ENCODE data around the gene KLHDC1.
"Not testable (repeated sequence)": the region's sequence is repeated elsewhere in the genome, so short reads cannot be mapped to it uniquely, and the experiment has no call there.

Gene KLHDC1

DNA sequence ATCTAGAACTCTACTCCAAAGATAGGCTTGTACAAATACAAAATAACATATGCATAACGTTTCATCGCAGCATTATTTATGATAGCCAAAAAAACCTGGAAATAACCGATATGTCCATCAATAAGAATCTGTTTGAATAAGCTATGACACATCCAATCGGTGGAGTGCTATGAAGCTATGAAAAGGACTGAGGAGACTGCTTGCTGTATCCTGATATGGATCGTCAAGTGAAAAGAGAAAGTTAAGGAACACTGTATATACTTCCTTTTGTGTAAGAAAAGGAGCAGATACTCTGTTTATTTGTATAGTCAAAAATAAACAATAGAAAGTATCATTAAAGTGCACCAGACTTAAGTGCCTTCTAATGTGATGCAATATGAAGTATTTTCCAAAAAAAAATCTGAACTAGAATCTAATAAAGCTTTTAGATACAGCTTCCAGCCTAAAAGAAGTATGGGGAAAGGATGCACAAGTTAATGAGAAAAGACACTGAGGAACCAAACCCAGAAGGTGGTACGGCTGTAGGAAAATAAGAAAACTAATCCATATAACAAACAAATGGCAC is 645 bp upstream of the KLHDC1 start:
- no peak for TF ChIP-seq POLR2A (IDR thresholded peaks at IDR 0.05; ENCODE audit: low read depth, low read length)
- no peak for DNase-seq (ENCODE audit: insufficient read length, low spot score)
- FAIRE-seq = no peak

DNA sequence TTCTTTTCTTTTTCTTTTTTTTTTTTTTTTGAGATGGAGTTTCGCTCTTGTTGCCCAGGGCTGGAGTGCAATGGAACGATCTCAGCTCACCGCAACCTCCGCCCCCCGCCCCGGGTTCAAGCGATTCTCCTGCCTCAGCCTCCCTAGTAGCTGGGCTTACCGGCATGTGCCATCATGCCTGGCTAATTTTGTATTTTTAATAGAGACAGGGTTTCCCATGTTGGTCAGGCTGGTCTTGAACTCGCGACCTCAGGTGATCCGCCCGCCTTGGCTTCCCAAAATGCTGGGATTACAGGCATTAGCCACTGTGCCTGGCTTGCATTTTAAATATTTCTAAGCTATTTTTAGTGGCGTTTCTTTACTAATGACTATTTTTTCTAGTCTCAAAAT is 810 bp downstream of the KLHDC1 start:
- FAIRE-seq; DNase-seq (ENCODE audit: insufficient read length, low spot score): not testable (repeated sequence)

DNA sequence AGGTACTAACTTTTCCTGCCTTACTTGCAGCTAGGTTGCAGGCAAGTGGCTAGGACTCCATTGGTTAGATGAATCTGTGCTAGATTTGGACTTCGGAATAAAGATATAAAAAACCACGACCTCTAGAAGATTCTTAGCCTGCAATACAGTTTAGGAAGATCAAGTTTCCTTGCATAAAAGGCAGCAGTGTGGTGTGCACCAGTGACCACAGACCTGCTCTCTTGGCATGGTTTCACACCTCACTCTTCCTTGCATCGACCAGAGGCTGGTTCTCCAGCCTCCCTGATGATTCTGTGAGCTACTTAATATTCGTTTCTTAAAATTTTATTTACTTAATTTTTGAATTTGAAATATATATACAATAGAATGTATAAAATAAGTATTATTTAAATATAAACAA is 9.8 kb downstream of the KLHDC1 start:
- TF ChIP-seq POLR2A (IDR thresholded peaks at IDR 0.05; ENCODE audit: low read depth, low read length) = no peak
- DNase-seq (ENCODE audit: insufficient read length, low spot score) = no peak
- no peak for FAIRE-seq

DNA sequence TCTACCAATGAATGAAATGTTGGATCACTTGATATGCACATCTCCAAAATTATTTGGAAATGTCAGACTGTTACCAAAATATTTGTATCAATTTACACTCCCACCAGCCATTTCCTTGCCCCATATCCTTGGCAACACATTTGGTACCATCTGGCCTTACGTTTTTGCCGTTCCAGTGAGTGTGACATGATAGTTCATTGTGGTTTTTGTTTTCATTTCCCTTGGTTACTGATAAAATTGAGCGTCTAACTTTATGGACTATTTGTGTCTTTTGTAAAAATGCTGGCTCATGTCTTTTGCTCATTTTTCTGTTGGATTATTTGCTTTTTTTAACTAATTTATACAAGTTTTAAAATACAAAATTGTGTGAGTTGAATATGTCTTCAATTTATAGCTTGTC is 11.0 kb downstream of the KLHDC1 start:
- DNase-seq (ENCODE audit: insufficient read length, low spot score) (no peak), FAIRE-seq (no peak)
- no peak for TF ChIP-seq POLR2A (IDR thresholded peaks at IDR 0.05; ENCODE audit: low read depth, low read length)

DNA sequence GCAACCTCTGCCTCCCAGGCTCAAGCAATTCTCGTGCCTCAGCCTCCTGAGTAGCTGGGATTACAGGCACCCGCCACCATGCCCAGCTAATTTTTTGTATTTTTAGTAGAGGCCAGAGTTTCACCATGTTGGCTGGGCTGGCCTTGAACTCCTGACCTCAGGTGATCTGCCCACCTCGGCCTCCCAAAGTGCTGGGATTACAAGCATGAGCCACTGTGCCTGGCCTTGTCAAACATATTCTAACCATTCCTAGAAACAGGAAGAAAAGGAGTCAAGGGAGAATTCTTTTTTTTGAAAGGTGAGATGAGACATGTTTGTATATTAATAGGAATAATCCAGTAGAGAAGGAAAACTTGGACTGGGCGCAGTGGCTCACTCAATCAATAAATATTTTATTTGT is 11.6 kb downstream of the KLHDC1 start:
- not testable (repeated sequence) for DNase-seq (ENCODE audit: insufficient read length, low spot score); FAIRE-seq

DNA sequence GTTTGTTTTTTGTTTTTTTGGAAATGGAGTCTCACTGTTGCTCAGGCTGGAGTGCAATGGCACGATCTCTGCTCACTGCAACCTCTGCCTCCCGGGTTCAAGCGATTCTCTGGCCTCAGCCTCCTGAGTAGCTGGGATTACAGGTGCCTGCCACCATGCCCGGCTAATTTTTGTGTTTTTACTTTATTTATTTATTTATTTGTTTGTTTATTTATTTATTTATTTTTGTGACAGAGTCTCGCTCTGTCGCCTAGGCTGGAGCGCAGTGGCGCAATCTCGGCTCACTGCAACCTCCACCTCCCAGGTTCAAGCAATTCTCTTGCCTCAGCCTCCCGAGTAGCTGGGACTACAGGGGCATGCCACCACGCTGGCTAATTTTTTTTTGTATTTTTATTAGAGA is 18.1 kb downstream of the KLHDC1 start:
- not testable (repeated sequence) for FAIRE-seq; DNase-seq (ENCODE audit: insufficient read length, low spot score)

DNA sequence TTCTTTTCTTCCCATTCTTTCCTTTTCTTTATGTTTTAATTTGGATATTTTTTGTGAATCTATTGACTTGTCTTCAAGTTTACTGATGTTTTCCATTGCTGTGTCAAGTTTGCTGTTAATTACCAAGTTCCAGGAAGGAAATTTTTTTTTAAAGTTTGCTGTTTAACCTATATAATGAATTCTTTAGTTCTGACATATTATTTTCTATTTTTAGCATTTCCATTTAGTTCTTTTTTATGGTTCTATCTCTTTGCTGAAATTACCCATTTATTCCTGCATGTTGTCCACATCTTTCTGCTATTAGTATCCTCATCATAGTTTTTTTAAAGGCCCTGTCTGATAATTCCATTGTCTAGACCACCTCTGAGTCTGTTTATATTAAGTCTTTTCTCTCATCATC is 27.8 kb downstream of the KLHDC1 start:
- FAIRE-seq (no peak), DNase-seq (ENCODE audit: insufficient read length, low spot score) (no peak)
- TF ChIP-seq POLR2A (IDR thresholded peaks at IDR 0.05; ENCODE audit: low read depth, low read length) = no peak

DNA sequence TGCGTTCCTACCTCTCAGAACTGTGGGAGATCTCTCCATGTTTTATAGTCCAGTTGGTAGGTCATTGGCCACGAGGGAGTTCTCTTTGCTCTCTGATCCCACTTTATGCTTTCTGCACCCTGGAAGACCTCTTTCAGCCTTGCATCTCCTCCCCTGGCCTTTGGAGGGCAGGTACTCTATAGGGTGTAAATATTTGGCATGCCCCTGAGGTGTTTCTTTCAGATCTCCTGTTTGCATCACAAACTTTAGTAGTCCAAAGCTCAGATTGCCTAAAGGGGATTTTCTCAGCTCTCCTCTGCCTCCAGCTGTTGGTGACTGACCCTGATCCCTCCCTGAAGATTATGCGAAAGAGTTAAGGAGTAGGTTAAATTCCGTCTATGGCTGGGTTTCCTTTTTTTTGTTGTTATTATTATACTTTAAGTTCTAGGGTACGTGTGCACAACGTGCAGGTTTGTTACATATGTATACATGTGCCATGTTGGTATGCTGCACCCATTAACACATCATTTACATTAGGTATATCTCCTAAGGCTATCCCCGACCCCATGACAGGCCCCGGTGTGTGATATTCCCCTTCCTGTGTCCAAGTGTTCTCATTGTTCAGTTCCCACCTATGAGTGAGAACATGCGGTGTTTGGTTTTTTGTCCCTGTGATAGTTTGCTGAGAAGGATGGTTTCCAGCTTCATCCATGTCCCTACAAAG is 29.0 kb downstream of the KLHDC1 start:
- not testable (repeated sequence) for DNase-seq (ENCODE audit: insufficient read length, low spot score); FAIRE-seq

DNA sequence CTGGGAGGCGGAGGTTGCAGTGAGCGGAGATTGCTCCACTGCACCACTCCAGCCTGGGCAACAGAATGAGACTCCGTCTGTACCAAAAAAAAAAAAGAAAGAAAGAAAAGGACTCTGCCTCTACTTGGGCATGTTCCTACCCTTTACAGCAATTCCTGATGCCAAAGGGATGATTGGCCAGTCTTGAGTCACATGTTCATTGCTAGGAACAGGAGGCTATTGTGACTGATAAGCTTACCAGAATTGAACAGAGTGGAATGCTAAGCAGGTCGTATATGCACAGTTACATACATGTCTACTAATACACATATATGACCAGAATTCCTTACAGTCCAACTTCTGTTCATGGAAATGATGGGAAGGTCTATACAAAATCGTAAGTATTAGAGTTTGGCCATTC is 34.3 kb downstream of the KLHDC1 start:
- FAIRE-seq (no peak), DNase-seq (ENCODE audit: insufficient read length, low spot score) (no peak)
- no peak for TF ChIP-seq POLR2A (IDR thresholded peaks at IDR 0.05; ENCODE audit: low read depth, low read length)

DNA sequence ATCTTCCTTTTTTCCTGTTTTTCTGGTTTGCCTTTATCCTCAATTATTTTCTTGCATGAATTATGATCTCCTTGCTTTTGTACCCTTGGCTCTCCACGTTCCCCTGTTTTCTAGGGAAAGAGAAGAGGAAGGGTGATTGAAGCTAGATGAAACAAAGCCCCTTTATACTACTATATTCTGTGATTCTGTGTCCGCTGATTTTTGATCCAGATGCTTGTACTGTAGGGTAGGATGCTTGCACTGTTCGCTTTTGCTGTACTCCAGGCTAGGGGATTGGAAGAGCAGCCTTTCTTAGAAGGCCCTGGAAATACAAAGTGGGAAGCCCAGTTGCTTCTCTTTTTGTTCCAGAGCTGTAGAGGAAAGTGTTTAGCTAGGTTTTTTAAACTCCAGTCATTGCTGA is 40.0 kb downstream of the KLHDC1 start:
- FAIRE-seq = no peak
- DNase-seq (ENCODE audit: insufficient read length, low spot score) = no peak
- TF ChIP-seq POLR2A (IDR thresholded peaks at IDR 0.05; ENCODE audit: low read depth, low read length) = no peak

DNA sequence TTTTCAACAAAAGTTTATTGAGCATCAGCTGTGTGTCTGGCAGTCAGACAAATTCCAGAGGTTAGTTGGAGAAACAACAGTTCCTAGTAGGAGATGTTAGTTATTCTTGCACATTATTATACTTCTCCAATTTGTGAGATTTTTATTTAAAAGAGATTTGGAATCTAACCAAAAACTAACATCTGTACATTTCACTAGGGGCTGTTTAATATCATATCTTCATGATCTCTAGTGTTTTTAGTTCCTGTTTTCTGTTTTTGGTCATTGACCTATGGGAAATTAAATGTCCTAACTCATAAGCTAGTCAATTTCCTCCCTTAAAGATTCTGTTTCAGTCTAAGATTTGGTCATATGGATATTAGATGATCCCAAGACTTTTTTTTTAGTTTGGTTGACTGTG is 40.9 kb downstream of the KLHDC1 start:
- TF ChIP-seq POLR2A (IDR thresholded peaks at IDR 0.05; ENCODE audit: low read depth, low read length) = no peak
- no peak for FAIRE-seq
- no peak for DNase-seq (ENCODE audit: insufficient read length, low spot score)

DNA sequence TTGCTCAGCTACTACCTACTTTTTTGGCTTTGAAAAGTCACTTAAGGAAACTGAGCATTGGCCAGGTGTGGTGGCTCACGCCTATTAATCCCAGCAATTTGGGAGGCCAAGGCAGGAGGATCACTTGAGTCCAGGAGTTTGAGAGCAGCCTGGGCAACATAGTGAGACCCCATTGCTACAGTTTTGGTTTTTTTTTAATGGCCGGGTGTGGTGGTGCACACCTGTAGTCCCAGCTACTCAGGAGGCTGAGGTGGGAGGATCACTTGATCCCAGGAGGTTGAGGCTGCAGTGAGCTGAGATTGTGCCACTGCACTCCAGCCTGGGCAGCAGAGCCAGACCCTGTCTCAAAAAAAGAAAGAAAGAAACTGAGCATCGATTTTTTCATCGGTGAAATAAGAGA is 42.7 kb downstream of the KLHDC1 start:
- not testable (repeated sequence) for FAIRE-seq; DNase-seq (ENCODE audit: insufficient read length, low spot score)

DNA sequence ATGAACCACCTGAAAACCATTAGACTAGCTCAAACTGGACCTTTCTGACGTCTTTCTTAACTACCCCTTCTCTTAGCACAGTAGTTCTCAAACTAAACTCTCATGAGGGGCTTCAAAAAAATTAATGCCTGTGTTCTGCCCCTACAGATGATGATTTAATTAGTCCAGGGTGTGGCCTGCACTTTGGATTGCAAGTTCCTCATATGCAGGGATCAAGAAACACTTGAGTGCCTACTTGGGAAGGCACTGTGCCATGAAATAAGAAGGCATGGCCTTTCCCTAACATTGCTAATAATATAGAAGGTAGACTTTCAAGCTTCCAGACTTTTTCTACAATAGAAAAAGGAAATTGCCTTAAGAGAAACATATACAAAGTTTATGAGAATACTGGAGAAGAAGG is 52.3 kb downstream of the KLHDC1 start:
- DNase-seq (ENCODE audit: insufficient read length, low spot score) (no peak), FAIRE-seq (no peak)
- no peak for TF ChIP-seq POLR2A (IDR thresholded peaks at IDR 0.05; ENCODE audit: low read depth, low read length)

DNA sequence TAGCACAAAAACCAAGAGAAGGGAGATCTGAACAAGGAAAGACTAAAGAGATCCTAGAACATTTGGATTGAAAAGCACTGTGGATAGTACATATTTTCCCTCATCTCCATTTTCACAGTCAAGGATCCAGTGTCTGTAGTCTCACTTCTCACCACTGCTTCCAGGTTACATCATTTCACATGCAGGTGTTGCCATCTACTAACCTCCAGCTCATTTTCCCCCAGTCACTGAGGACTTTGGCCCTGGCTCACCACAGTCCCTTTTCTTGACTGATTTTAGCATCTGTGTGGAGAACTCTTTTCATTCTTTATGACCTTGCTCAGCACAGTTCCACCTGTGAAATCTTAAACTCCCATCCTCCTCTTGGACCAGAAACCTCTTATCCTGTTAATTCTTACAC is 53.6 kb downstream of the KLHDC1 start:
- not testable (repeated sequence) for FAIRE-seq; DNase-seq (ENCODE audit: insufficient read length, low spot score)

DNA sequence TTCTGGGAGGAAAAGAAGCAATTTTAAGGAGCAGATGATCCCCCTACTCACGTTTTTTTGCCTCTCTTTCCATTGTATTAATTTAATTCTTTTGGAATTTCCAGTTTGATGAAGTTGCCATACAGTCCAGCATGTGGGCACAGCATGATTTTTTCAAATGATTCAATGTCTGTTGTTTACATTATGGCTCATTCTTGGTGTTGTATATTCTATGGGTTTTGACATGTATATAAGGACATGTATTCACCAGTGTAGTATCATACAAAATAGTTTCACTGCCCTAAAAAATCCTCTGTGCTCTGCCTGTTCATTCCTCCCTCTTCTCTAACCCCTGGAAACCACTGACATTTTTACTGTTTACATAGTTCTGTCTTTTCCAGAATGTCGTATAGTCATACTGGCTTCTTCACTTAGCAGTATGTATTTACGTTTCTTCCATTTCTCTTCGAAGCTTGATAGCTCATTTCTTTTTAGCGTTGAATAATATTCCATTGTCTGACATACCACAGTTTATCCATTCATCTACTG is 61.7 kb downstream of the KLHDC1 start:
- DNase-seq (ENCODE audit: insufficient read length, low spot score) (no peak), FAIRE-seq (no peak)
- TF ChIP-seq POLR2A (IDR thresholded peaks at IDR 0.05; ENCODE audit: low read depth, low read length) = no peak

DNA sequence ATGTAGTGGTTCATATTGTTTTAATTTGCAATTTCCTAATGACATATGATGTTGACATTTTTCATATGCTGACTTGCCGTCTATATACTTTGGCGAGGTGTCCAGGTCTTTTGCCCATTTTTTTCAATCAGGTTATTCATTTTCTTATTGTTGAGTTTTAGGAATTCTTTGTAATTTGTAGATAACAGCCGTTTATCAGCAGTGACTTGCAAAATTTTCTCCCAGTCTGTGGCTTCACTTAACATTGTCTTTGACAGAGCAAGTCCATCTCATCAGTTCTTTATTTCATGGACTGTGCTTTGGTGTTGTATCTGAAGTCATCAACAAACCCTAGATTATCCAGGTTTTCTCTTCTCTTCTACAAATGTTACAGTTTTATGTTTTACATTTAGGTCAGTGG is 62.5 kb downstream of the KLHDC1 start:
- DNase-seq (ENCODE audit: insufficient read length, low spot score) = no peak
- no peak for FAIRE-seq

More for the DNA sequence above, 62.5 kb downstream of the KLHDC1 start:
- no peak for TF ChIP-seq POLR2A (IDR thresholded peaks at IDR 0.05; ENCODE audit: low read depth, low read length)

Measured in H54 (cell line).